K562 (cell line): ENCODE data around the gene CXCL6. TPM values are rescaled to one million over a fixed set of nuclear protein-coding genes. Genes with fewer than 3 reads are reported as not detected.

Source experiments
- CREBBP ChIP-seq: IDR thresholded peaks from one replicate; pipeline ENCODE4 v1.6.1; 2012; ENCODE audit warnings: low read depth, mild to moderate bottlenecking, control low read depth, inconsistent platforms, low read length
- HEY1 ChIP-seq: fragments of 250-450 bp; sonication (Bioruptor Pico); IDR thresholded peaks from 2 replicates; pipeline ENCODE4 v1.5.0; 2020; ENCODE audit warnings: mild to moderate bottlenecking, moderate library complexity, borderline replicate concordance
- NFE2 ChIP-seq: IDR thresholded peaks from 2 replicates; pipeline ENCODE4 v1.6.1; 2014; ENCODE audit warnings: antibody characterized with exemption, low read depth
- PHB ChIP-seq: fragments of 250-450 bp; sonication (Bioruptor Pico); IDR thresholded peaks from 2 replicates; pipeline ENCODE4 v1.5.0; 2021
- ZNF184 ChIP-seq: sonication (generic); formaldehyde crosslinking; IDR thresholded peaks from 2 replicates; pipeline ENCODE4 v1.5.0; 2020; ENCODE audit warnings: missing genetic modification reagents
- polyA plus RNA-seq, 8 experiments: library from polyadenylated mRNA; depleted of rRNA in 4 of 8; stranded (reverse) in 5 of 8; unstranded in 3 of 8; fragments of >200 nt; fragmentation: Nextera tagmentation in 2 of 8; fragmentation: Illumina TruSeq in 1 of 8; extraction: Ambion mirVana in 2 of 8; extraction: Trizol in 1 of 8; gene quantifications; 2 replicates each; pipeline versions ENCODE4 v1.2.1 to v1.2.3, GENCODE V29; 2011 to 2014; ENCODE audit warnings: inconsistent platforms in 1 of 8, missing spikeins in 1 of 8
- total RNA-seq, 7 experiments: library from RNA; depleted of rRNA in 6 of 7; stranded (reverse); fragments of >200 nt in 6 of 7; fragmentation: Illumina TruSeq in 2 of 7; extraction: Trizol in 2 of 7; gene quantifications; 2 replicates each; pipeline versions ENCODE4 v1.2.1 to v1.2.3, GENCODE V29; 2011 to 2021; ENCODE audit warnings: low replicate concordance in 1 of 7
- TF ChIP-seq, protein P1 (sequence below): fragments of 450-650 bp; IDR thresholded peaks from 2 replicates; pipeline ENCODE4 v1.6.1; 2016; ENCODE audit warnings: low read depth
- TF ChIP-seq, protein P2 (sequence below): fragments of 250-450 bp; sonication (Bioruptor Pico); IDR thresholded peaks from 2 replicates; pipeline ENCODE4 v1.6.1; 2021; ENCODE audit warnings: mild to moderate bottlenecking
- TF ChIP-seq, protein P3 (sequence below): sonication (generic); formaldehyde crosslinking; IDR thresholded peaks from 2 replicates; pipeline ENCODE4 v1.8.1; 2023; ENCODE audit warnings: mild to moderate bottlenecking, missing genetic modification reagents
- TF ChIP-seq, protein P4 (sequence below), 2 experiments: fragments of 200-800 bp in 1 of 2; sonication (Bioruptor generic) in 1 of 2; sonication (generic) in 1 of 2; formaldehyde crosslinking in 1 of 2; IDR thresholded peaks in 1 of 2; conservative IDR thresholded peaks in 1 of 2; 2 replicates each; pipeline versions ENCODE4 v1.5.0 to v1.6.1; 2016 to 2020; ENCODE audit warnings: missing compliant biosample characterization in 1 of 2, missing genetic modification characterization in 1 of 2, missing genetic modification reagents in 1 of 2

Gene CXCL6
- total and polyA plus RNA-seq, 9 of the 15 experiments (the other 6 are each of a cell fraction or from before 2014, with no cell fraction given), result not detected

DNA sequence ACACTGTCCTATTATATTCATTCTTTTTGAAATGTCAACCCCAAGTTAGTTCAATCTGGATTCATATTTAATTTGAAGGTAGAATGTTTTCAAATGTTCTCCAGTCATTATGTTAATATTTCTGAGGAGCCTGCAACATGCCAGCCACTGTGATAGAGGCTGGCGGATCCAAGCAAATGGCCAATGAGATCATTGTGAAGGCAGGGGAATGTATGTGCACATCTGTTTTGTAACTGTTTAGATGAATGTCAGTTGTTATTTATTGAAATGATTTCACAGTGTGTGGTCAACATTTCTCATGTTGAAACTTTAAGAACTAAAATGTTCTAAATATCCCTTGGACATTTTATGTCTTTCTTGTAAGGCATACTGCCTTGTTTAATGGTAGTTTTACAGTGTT is 34.3 kb downstream of the CXCL6 start (continued):
- TF ChIP-seq, protein P1, sequence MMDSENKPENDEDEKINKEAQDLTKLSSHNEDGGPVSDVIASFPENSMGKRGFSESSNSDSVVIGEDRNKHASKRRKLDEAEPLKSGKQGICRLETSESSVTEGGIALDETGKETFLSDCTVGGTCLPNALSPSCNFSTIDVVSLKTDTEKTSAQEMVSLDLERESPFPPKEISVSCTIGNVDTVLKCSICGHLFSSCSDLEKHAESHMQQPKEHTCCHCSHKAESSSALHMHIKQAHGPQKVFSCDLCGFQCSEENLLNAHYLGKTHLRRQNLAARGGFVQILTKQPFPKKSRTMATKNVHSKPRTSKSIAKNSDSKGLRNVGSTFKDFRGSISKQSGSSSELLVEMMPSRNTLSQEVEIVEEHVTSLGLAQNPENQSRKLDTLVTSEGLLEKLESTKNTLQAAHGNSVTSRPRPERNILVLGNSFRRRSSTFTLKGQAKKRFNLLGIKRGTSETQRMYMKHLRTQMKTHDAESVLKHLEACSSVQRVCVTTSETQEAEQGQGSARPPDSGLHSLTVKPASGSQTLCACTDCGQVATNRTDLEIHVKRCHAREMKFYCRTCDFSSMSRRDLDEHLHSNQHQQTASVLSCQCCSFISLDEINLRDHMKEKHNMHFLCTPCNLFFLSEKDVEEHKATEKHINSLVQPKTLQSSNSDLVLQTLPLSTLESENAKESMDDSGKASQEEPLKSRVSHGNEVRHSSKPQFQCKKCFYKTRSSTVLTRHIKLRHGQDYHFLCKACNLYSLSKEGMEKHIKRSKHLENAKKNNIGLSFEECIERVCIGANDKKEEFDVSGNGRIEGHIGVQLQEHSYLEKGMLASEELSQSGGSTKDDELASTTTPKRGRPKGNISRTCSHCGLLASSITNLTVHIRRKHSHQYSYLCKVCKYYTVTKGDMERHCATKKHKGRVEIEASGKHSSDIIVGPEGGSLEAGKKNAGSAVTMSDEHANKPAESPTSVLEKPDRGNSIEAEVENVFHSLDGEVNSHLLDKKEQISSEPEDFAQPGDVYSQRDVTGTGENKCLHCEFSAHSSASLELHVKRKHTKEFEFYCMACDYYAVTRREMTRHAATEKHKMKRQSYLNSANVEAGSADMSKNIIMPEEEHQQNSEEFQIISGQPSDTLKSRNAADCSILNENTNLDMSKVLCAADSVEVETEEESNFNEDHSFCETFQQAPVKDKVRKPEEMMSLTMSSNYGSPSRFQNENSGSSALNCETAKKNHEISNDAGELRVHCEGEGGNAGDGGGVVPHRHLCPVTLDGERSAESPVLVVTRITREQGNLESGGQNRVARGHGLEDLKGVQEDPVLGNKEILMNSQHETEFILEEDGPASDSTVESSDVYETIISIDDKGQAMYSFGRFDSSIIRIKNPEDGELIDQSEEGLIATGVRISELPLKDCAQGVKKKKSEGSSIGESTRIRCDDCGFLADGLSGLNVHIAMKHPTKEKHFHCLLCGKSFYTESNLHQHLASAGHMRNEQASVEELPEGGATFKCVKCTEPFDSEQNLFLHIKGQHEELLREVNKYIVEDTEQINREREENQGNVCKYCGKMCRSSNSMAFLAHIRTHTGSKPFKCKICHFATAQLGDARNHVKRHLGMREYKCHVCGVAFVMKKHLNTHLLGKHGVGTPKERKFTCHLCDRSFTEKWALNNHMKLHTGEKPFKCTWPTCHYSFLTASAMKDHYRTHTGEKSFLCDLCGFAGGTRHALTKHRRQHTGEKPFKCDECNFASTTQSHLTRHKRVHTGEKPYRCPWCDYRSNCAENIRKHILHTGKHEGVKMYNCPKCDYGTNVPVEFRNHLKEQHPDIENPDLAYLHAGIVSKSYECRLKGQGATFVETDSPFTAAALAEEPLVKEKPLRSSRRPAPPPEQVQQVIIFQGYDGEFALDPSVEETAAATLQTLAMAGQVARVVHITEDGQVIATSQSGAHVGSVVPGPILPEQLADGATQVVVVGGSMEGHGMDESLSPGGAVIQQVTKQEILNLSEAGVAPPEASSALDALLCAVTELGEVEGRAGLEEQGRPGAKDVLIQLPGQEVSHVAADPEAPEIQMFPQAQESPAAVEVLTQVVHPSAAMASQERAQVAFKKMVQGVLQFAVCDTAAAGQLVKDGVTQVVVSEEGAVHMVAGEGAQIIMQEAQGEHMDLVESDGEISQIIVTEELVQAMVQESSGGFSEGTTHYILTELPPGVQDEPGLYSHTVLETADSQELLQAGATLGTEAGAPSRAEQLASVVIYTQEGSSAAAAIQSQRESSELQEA, result no peak
- TF ChIP-seq, protein P2, sequence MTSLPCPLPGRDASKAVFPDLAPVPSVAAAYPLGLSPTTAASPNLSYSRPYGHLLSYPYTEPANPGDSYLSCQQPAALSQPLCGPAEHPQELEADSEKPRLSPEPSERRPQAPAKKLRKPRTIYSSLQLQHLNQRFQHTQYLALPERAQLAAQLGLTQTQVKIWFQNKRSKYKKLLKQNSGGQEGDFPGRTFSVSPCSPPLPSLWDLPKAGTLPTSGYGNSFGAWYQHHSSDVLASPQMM, result no peak
- TF ChIP-seq, protein P3, sequence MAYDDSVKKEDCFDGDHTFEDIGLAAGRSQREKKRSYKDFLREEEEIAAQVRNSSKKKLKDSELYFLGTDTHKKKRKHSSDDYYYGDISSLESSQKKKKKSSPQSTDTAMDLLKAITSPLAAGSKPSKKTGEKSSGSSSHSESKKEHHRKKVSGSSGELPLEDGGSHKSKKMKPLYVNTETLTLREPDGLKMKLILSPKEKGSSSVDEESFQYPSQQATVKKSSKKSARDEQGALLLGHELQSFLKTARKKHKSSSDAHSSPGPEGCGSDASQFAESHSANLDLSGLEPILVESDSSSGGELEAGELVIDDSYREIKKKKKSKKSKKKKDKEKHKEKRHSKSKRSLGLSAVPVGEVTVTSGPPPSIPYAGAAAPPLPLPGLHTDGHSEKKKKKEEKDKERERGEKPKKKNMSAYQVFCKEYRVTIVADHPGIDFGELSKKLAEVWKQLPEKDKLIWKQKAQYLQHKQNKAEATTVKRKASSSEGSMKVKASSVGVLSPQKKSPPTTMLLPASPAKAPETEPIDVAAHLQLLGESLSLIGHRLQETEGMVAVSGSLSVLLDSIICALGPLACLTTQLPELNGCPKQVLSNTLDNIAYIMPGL (CRISPR knock-in tag), result no peak
- TF ChIP-seq PHB (CRISPR knock-in tag) (no peak), CREBBP (no peak), HEY1 (no peak), ZNF184 (CRISPR knock-in tag) (no peak), NFE2 (no peak)
- TF ChIP-seq, protein P4, sequence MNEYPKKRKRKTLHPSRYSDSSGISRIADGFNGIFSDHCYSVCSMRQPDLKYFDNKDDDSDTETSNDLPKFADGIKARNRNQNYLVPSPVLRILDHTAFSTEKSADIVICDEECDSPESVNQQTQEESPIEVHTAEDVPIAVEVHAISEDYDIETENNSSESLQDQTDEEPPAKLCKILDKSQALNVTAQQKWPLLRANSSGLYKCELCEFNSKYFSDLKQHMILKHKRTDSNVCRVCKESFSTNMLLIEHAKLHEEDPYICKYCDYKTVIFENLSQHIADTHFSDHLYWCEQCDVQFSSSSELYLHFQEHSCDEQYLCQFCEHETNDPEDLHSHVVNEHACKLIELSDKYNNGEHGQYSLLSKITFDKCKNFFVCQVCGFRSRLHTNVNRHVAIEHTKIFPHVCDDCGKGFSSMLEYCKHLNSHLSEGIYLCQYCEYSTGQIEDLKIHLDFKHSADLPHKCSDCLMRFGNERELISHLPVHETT (CRISPR knock-in tag; conservative IDR thresholded peaks at IDR 0.05 in 1 of 2, IDR thresholded peaks at IDR 0.05 in 1 of 2), result no peak
